Kidney (tissue), 14 donors: ENCODE data around the gene LRTM2. TPM values are rescaled to one million over a fixed set of nuclear protein-coding genes. Genes with fewer than 3 reads are reported as not detected.

Experiments
- DNase-seq, 5 donors: peaks; one replicate each; pipeline ENCODE4 v3.0.0-alpha.2; 2013 to 2020
- FAIRE-seq: peaks from 2 replicates; lab custom pipeline; 2012; peaks lifted over from hg19 to GRCh38; lab: Jason Lieb, UNC
- H3K27ac ChIP-seq, 2 donors: one replicate each; pipeline ENCODE4 v1.7.0; 2013; ENCODE audit warnings: low read depth in 2 of 2, low read length in 2 of 2, inconsistent platforms in 1 of 2
- H3K27me3 ChIP-seq: one replicate; pipeline ENCODE4 v1.7.1; 2013; ENCODE audit warnings: low read length, inconsistent platforms; ENCODE audit not compliant: control insufficient read depth, insufficient read depth
- H3K36me3 ChIP-seq, 3 donors: one replicate each; pipeline versions ENCODE4 v1.7.0 to v1.7.1; 2013; ENCODE audit warnings: low read length in 3 of 3, control low read depth in 1 of 3, inconsistent platforms in 1 of 3; ENCODE audit not compliant: insufficient read depth in 3 of 3, control insufficient read depth in 2 of 3
- H3K4me1 ChIP-seq, 3 donors: one replicate each; pipeline versions ENCODE4 v1.7.0 to v1.7.1; 2013; ENCODE audit warnings: low read length in 3 of 3, inconsistent platforms in 1 of 3, low read depth in 1 of 3; ENCODE audit not compliant: control insufficient read depth in 2 of 3, insufficient read depth in 2 of 3
- H3K4me3 ChIP-seq, 3 donors: one replicate each; pipeline versions ENCODE4 v1.7.0 to v1.8.1; 2013; ENCODE audit warnings: low read length in 3 of 3, control low read depth in 1 of 3, inconsistent platforms in 1 of 3
- H3K9ac ChIP-seq, 3 donors: one replicate each; pipeline versions ENCODE4 v1.7.0 to v1.7.1; 2013; ENCODE audit warnings: low read length in 3 of 3, control low read depth in 1 of 3, inconsistent platforms in 1 of 3
- H3K9me3 ChIP-seq, 3 donors: one replicate each; pipeline versions ENCODE4 v1.7.0 to v1.7.1; 2013; ENCODE audit warnings: low read length in 3 of 3, control low read depth in 1 of 3, inconsistent platforms in 1 of 3; ENCODE audit not compliant: control insufficient read depth in 2 of 3, insufficient read depth in 1 of 3
- CTCF ChIP-seq: IDR thresholded peaks from 3 replicates; pipeline ENCODE4 v1.5.1; 2012; ENCODE audit warnings: mild to moderate bottlenecking, moderate library complexity, borderline replicate concordance; ENCODE audit not compliant: insufficient read depth; ENCODE audit errors: extremely low read depth
- intact Hi-C: fragments of 100-400 bp; cut with DNase I; formaldehyde crosslinking; loops from one replicate; pipeline ENCODE4 v1.11.1; 2022
- polyA plus RNA-seq: library from polyadenylated mRNA; stranded (reverse); fragments of 350-450 nt; fragmentation: Illumina TruSeq; extraction: RNeasy Lipid Tissue Mini Kit (QIAGEN cat#74804); gene quantifications from one replicate; pipeline ENCODE4 v1.2.3, GENCODE V29; 2014; ENCODE audit warnings: low read depth, low replicate concordance; ENCODE audit not compliant: insufficient read depth
- total RNA-seq: library from RNA; stranded (reverse); fragmentation: NEBNext Ultra II Directional; extraction: Animal tissue kit (Norgen Biotek cat#: 25700); gene quantifications from one replicate; pipeline ENCODE4 v1.2.1, GENCODE V29; 2021
- donor health status: control.
- donor health status: control.
- donor health status: control.
- donor health status: control.
- donor health status: control.
- donor health status: DM: yes; HTN: yes; CAD: no.
- donor health status: Normal renal cell carcinoma (clear cell type).

Gene LRTM2
- total and polyA plus RNA-seq, 2 donors from 2014 or later, result not detected

- Histone ChIP-seq H3K36me3 (peaks cover 0 to 3% (median 0%) of the 10 kb centered on the region in 3 donors), H3K27me3 (no peaks in the 10 kb centered on the region), H3K27ac (no peak overlapping the region), H3K4me1 (no peaks in the 10 kb centered on the region), H3K9me3 (peaks cover 0 to 4% (median 3%) of the 10 kb centered on the region in 3 donors), H3K9ac (no peak overlapping the region), H3K4me3 (no peak overlapping the region)
- no peak for DNase-seq
- no peak for TF ChIP-seq CTCF
- intact Hi-C loops, result no loop called here
- no peak for FAIRE-seq
These were observed 50.9 kb downstream of the LRTM2 start for GRCh38 chr12:1870998-1871917.

GRCh38 chr12:1872001-1872400 lies 51.6 kb downstream of the LRTM2 start:
- Histone ChIP-seq H3K9me3 (peaks cover 0 to 4% (median 3%) of the 10 kb centered on the region in 3 donors), H3K27ac (no peak overlapping the region), H3K9ac (no peak overlapping the region), H3K4me1 (no peaks in the 10 kb centered on the region), H3K36me3 (peaks cover 0 to 3% (median 0%) of the 10 kb centered on the region in 3 donors), H3K27me3 (no peaks in the 10 kb centered on the region), H3K4me3 (no peak overlapping the region)
- no peak for DNase-seq
- no peak for FAIRE-seq
- no peak for TF ChIP-seq CTCF
- intact Hi-C loops, result no loop called here

- peaks cover 0 to 3% (median 0%) of the 10 kb centered on the region in 3 donors for H3K36me3 ChIP-seq
- no peaks in the 10 kb centered on the region for H3K4me1 ChIP-seq
- H3K27ac ChIP-seq, result no peak overlapping the region
- FAIRE-seq, result no peak
- intact Hi-C loops, result no loop called here
- H3K9ac ChIP-seq, result no peak overlapping the region
- H3K4me3 ChIP-seq, result no peak overlapping the region
- no peak for DNase-seq
- no peak for TF ChIP-seq CTCF
- no peaks in the 10 kb centered on the region for H3K27me3 ChIP-seq
- peaks cover 0 to 4% (median 3%) of the 10 kb centered on the region in 3 donors for H3K9me3 ChIP-seq
These were observed 52.1 kb downstream of the LRTM2 start for GRCh38 chr12:1872448-1872847.
